LNCaP clone FGC (cell line): Measurements from ENCODE around the gene DDX10.

Source experiments
- DNase-seq: peaks from one replicate; pipeline ENCODE4 v3.0.0-alpha.2; 2011; ENCODE audit warnings: low read depth
- H3K4me3 ChIP-seq: 2 replicates; pipeline ENCODE4 v1.5.1; 2011; ENCODE audit warnings: mild to moderate bottlenecking, low read depth, low read length, control low read depth
- CTCF ChIP-seq: IDR thresholded peaks from 2 replicates; pipeline ENCODE4 v1.5.1; 2012; ENCODE audit warnings: mild to moderate bottlenecking; ENCODE audit not compliant: control insufficient read depth, insufficient read depth; ENCODE audit errors: extremely low read depth

DDX10 gene

GRCh38 chr11:108748968-108749367 is 84.1 kb downstream of the DDX10 start:
- no peak for DNase-seq
- H3K4me3 ChIP-seq: no peak overlapping the region
- TF ChIP-seq CTCF: no peak

GRCh38 chr11:108751444-108751843 is 86.6 kb downstream of the DDX10 start:
- H3K4me3 ChIP-seq: no peak overlapping the region
- DNase-seq: no peak
- TF ChIP-seq CTCF: no peak

GRCh38 chr11:108752297-108752751 is 87.5 kb downstream of the DDX10 start:
- no peak for TF ChIP-seq CTCF
- DNase-seq: no peak

DNA sequence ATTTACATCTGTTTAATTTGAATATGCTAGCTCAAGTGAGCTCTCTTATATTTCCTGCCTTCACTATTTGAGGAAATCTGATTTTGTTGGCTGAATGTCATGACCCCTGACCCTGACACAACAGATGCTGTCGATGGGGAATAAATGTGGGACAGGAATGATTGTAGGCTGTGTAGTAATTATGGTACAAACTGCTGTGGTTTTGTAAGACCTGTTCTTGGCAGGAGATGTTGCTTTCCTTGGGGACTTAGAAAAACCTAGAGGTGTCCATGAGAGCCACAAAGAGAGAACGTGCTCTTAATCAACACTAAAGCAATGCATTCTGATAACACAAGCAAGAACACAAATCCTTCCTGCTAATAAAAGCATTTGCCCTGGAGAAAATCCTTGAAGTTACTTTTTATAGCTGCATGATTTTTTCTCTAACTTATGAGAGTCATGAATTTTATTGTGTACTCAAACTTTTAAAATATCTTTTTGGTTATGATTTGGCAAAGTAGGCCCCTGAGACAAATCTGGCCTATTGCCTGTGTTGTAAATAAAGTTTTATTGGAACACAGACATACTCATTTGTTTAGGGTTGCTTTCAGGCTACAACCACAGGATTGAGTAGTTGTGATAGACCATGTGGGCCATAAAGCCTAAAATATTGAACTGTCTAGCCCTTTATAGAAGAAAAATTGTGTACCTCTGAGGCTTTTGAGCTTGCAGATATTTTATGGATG is 90.2 kb downstream of the DDX10 start:
- no peak for TF ChIP-seq CTCF
- DNase-seq: peak; percentile 40
- H3K4me3 ChIP-seq: no peak overlapping the region

More at GRCh38 chr11:108752297-108752751, 87.5 kb downstream of the DDX10 start:
- H3K4me3 ChIP-seq: no peak overlapping the region

GRCh38 chr11:108757630-108758029 is 92.8 kb downstream of the DDX10 start:
- DNase-seq: no peak
- TF ChIP-seq CTCF: no peak
- no peak overlapping the region for H3K4me3 ChIP-seq

DNA sequence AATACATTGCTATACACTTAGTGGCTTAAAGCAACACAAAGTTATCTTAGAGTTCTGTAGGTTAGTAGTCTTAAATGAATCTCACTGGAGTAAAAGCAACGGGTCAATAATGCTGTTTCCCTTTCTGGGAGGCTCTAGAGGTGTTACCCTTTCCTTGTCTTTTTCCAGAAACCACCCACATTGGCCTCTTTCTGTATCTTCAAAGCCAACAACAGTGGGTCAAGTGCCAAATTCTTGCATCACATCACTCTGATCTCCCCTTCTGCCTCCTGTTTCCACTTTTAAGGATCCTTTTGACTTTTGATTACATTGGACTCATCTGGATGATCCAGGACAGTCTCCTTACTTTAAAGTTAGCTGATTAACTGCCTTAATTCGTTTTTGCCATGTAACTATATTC is 93.6 kb downstream of the DDX10 start:
- no peak for TF ChIP-seq CTCF
- H3K4me3 ChIP-seq: no peak overlapping the region
- DNase-seq: no peak
